A673 (cell line): Measurements from ENCODE around the gene GAS7. TPM values are rescaled to one million over a fixed set of nuclear protein-coding genes. Genes with fewer than 3 reads are reported as not detected.

Experiments
- BruUV-seq: library from RNA; stranded (reverse); fragments of 400-500 nt; replicated peaks from 2 replicates; lab custom pipeline; 2021; lab: Mats Ljungman, UMichigan
- CTCF ChIA-PET: fragments of 300-600 bp; sonication (Branson Sonifier 250); formaldehyde crosslinking; loops from one replicate; lab custom pipeline; 2022; ENCODE audit warnings: antibody characterized with exemption; lab: Charles Lee
- POLR2A ChIA-PET: fragments of 300-600 bp; sonication (Branson Sonifier 250); formaldehyde crosslinking; loops from one replicate; lab custom pipeline; 2022; ENCODE audit warnings: antibody characterized with exemption; ENCODE audit not compliant: low non-redundant PET; lab: Charles Lee
- DNase-seq: peaks from one replicate; pipeline ENCODE4 v3.0.0-alpha.2; 2015; ENCODE audit warnings: low spot score
- H3K27ac ChIP-seq: fragments of 200-600 bp; sonication (generic); 2 replicates; pipeline ENCODE4 v1.5.1; 2016; ENCODE audit warnings: mixed run types, low read depth, mild to moderate bottlenecking, mixed read lengths, antibody characterized with exemption, low read length; ENCODE audit not compliant: poor library complexity, severe bottlenecking
- H3K27me3 ChIP-seq: fragments of 200-600 bp; sonication (generic); replicated peaks from 2 replicates; pipeline ENCODE4 v1.6.1; 2017; ENCODE audit warnings: mixed run types, low read depth, mild to moderate bottlenecking, mixed read lengths, antibody characterized with exemption, low read length; ENCODE audit not compliant: insufficient read depth, poor library complexity
- H3K36me3 ChIP-seq: fragments of 200-600 bp; sonication (generic); 2 replicates; pipeline ENCODE4 v1.6.1; 2016; ENCODE audit warnings: mixed run types, mild to moderate bottlenecking, mixed read lengths, antibody characterized with exemption, low read length; ENCODE audit not compliant: insufficient read depth, poor library complexity, severe bottlenecking
- H3K4me1 ChIP-seq: fragments of 200-600 bp; sonication (generic); 2 replicates; pipeline ENCODE4 v1.6.1; 2017; ENCODE audit warnings: mixed run types, mild to moderate bottlenecking, mixed read lengths, antibody characterized with exemption, low read length; ENCODE audit not compliant: insufficient read depth, poor library complexity, severe bottlenecking
- H3K4me3 ChIP-seq: fragments of 200-600 bp; sonication (generic); 2 replicates; pipeline ENCODE4 v1.5.1; 2016; ENCODE audit warnings: low read depth, mixed run types, mild to moderate bottlenecking, mixed read lengths, low read length; ENCODE audit not compliant: poor library complexity, severe bottlenecking
- H3K9me3 ChIP-seq: fragments of 200-600 bp; sonication (generic); 2 replicates; pipeline ENCODE4 v1.6.1; 2016; ENCODE audit warnings: mixed run types, low read depth, mild to moderate bottlenecking, mixed read lengths, antibody characterized with exemption, low read length; ENCODE audit not compliant: poor library complexity, severe bottlenecking
- EZH2 ChIP-seq: fragments of 200-600 bp; sonication (generic); IDR thresholded peaks from 2 replicates; pipeline ENCODE4 v1.6.1; 2017; ENCODE audit warnings: borderline replicate concordance, low read depth, mild to moderate bottlenecking, mixed read lengths, antibody characterized with exemption, low read length; ENCODE audit not compliant: poor library complexity, severe bottlenecking
- intact Hi-C: fragments of 100-400 bp; cut with micrococcal nuclease; formaldehyde crosslinking; loops from one replicate; pipeline ENCODE4 v1.10.0; 2022; ENCODE audit not compliant: unreplicated experiment
- total RNA-seq: library from RNA; stranded (reverse); gene quantifications from 2 replicates; pipeline ENCODE4 v1.2.3, GENCODE V29; 2021
- TF ChIP-seq, protein P1 (sequence below): fragments of 300-800, 200-600 bp; sonication (generic); conservative IDR thresholded peaks from 2 replicates; pipeline ENCODE4 v1.5.1; 2017; ENCODE audit warnings: low read depth, mild to moderate bottlenecking, antibody characterized with exemption, low read length, moderate library complexity, mixed read lengths

GAS7 gene
- total RNA-seq, 1 experiment from 2014 or later = 2.3 TPM

- no peaks in the 10 kb centered on the region for H3K36me3 ChIP-seq
- H3K27ac ChIP-seq = no peak overlapping the region
- H3K4me3 ChIP-seq = no peak overlapping the region
- ChIA-PET CTCF (no interaction called here), POLR2A (no interaction called here)
- no TSS peak for BruUV-seq
- intact Hi-C loops = no loop called here
- no peak for DNase-seq
- peaks cover 4% of the 10 kb centered on the region for H3K27me3 ChIP-seq
- no peaks in the 10 kb centered on the region for H3K4me1 ChIP-seq
- no peaks in the 10 kb centered on the region for H3K9me3 ChIP-seq
- TF ChIP-seq, protein P1, sequence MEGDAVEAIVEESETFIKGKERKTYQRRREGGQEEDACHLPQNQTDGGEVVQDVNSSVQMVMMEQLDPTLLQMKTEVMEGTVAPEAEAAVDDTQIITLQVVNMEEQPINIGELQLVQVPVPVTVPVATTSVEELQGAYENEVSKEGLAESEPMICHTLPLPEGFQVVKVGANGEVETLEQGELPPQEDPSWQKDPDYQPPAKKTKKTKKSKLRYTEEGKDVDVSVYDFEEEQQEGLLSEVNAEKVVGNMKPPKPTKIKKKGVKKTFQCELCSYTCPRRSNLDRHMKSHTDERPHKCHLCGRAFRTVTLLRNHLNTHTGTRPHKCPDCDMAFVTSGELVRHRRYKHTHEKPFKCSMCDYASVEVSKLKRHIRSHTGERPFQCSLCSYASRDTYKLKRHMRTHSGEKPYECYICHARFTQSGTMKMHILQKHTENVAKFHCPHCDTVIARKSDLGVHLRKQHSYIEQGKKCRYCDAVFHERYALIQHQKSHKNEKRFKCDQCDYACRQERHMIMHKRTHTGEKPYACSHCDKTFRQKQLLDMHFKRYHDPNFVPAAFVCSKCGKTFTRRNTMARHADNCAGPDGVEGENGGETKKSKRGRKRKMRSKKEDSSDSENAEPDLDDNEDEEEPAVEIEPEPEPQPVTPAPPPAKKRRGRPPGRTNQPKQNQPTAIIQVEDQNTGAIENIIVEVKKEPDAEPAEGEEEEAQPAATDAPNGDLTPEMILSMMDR = no peak
- TF ChIP-seq EZH2 = no peak
Measured at GRCh38 chr17:9862949-9863348, 335.5 kb downstream of the GAS7 start.

GRCh38 chr17:9862220-9862619 is 336.2 kb downstream of the GAS7 start:
- Histone ChIP-seq H3K4me1 (no peaks in the 10 kb centered on the region), H3K36me3 (no peaks in the 10 kb centered on the region), H3K27ac (no peak overlapping the region), H3K4me3 (no peak overlapping the region), H3K9me3 (no peaks in the 10 kb centered on the region), H3K27me3 (peaks cover 4% of the 10 kb centered on the region)
- BruUV-seq = no TSS peak
- no peak for DNase-seq
- intact Hi-C loops = no loop called here
- POLR2A ChIA-PET = interaction anchor here (0.6 kb wide), 1 partner anchor 13 kb away, joined by 4 read pairs; no protein-coding TSS in a partner anchor
- TF ChIP-seq, protein P1 = no peak
- TF ChIP-seq EZH2 = no peak
- CTCF ChIA-PET = no interaction called here

- ChIA-PET CTCF (no interaction called here), POLR2A (no interaction called here)
- no peak for DNase-seq
- Histone ChIP-seq H3K27ac (no peak overlapping the region), H3K4me1 (no peaks in the 10 kb centered on the region), H3K27me3 (peaks cover 4% of the 10 kb centered on the region), H3K4me3 (no peak overlapping the region), H3K36me3 (no peaks in the 10 kb centered on the region), H3K9me3 (no peaks in the 10 kb centered on the region)
- TF ChIP-seq, protein P1 = no peak
- TF ChIP-seq EZH2 = no peak
- intact Hi-C loops = no loop called here
- no TSS peak for BruUV-seq
Measured at GRCh38 chr17:9860851-9861250, 337.6 kb downstream of the GAS7 start.

Other genes starting within 250 kb of the GAS7 start
- gene MYH13, start 174.4 kb upstream of the GAS7 start, total RNA-seq = not detected in 2 replicates
- gene MYH8, start 223.3 kb upstream of the GAS7 start, total RNA-seq = 0.11 TPM in 1 of 2 replicates, not detected in the other